ENCODE data around the gene PDE3B.
"Not testable (repeated sequence)": the region's sequence is repeated elsewhere in the genome, so short reads cannot be mapped to it uniquely, and the experiment has no call there.

GRCh38 chr11:14667329-14667728 lies 23.7 kb downstream of the PDE3B start:
- TF ChIP-seq, protein P1, sequence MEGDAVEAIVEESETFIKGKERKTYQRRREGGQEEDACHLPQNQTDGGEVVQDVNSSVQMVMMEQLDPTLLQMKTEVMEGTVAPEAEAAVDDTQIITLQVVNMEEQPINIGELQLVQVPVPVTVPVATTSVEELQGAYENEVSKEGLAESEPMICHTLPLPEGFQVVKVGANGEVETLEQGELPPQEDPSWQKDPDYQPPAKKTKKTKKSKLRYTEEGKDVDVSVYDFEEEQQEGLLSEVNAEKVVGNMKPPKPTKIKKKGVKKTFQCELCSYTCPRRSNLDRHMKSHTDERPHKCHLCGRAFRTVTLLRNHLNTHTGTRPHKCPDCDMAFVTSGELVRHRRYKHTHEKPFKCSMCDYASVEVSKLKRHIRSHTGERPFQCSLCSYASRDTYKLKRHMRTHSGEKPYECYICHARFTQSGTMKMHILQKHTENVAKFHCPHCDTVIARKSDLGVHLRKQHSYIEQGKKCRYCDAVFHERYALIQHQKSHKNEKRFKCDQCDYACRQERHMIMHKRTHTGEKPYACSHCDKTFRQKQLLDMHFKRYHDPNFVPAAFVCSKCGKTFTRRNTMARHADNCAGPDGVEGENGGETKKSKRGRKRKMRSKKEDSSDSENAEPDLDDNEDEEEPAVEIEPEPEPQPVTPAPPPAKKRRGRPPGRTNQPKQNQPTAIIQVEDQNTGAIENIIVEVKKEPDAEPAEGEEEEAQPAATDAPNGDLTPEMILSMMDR (IDR thresholded peaks at IDR 0.05; ENCODE audit: insufficient read depth, low read length): not testable (repeated sequence)
- TF ChIP-seq, protein P2, sequence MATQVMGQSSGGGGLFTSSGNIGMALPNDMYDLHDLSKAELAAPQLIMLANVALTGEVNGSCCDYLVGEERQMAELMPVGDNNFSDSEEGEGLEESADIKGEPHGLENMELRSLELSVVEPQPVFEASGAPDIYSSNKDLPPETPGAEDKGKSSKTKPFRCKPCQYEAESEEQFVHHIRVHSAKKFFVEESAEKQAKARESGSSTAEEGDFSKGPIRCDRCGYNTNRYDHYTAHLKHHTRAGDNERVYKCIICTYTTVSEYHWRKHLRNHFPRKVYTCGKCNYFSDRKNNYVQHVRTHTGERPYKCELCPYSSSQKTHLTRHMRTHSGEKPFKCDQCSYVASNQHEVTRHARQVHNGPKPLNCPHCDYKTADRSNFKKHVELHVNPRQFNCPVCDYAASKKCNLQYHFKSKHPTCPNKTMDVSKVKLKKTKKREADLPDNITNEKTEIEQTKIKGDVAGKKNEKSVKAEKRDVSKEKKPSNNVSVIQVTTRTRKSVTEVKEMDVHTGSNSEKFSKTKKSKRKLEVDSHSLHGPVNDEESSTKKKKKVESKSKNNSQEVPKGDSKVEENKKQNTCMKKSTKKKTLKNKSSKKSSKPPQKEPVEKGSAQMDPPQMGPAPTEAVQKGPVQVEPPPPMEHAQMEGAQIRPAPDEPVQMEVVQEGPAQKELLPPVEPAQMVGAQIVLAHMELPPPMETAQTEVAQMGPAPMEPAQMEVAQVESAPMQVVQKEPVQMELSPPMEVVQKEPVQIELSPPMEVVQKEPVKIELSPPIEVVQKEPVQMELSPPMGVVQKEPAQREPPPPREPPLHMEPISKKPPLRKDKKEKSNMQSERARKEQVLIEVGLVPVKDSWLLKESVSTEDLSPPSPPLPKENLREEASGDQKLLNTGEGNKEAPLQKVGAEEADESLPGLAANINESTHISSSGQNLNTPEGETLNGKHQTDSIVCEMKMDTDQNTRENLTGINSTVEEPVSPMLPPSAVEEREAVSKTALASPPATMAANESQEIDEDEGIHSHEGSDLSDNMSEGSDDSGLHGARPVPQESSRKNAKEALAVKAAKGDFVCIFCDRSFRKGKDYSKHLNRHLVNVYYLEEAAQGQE (IDR thresholded peaks at IDR 0.05; ENCODE audit: insufficient replicate concordance, low read depth): not testable (repeated sequence)
- TF ChIP-seq POLR2AphosphoS5, GABPA (IDR thresholded peaks at IDR 0.05; ENCODE audit: low read depth): not testable (repeated sequence)

Measured in HL-60 (cell line).